Tibial artery (tissue), 4 donors: ENCODE data around the gene UBE2U.

Experiments
- DNase-seq, 2 donors: peaks; one replicate each; pipeline ENCODE4 v3.0.0-alpha.2; 2019
- H3K27ac ChIP-seq, 2 donors: fragments of 200-600 bp; sonication (generic) in 1 of 2; 1 replicate in 1 of 2; 2 replicates in 1 of 2; pipeline ENCODE4 v1.5.1; 2018 to 2019; ENCODE audit warnings: mild to moderate bottlenecking in 1 of 2
- H3K27me3 ChIP-seq, 2 donors: fragments of 200-600 bp; sonication (generic) in 1 of 2; one replicate each; pipeline versions ENCODE4 v1.5.1 to v1.6.0; 2016 to 2019
- H3K36me3 ChIP-seq, 3 donors: fragments of 200-600 bp; sonication (generic) in 2 of 3; one replicate each; pipeline ENCODE4 v1.5.1; 2016 to 2019; ENCODE audit warnings: mild to moderate bottlenecking in 2 of 3
- H3K4me1 ChIP-seq, 4 donors: fragments of 200-600 bp; sonication (generic) in 2 of 4; 1 replicate in 3 of 4; 2 replicates in 1 of 4; pipeline ENCODE4 v1.5.1; 2016 to 2019
- H3K4me3 ChIP-seq, 2 donors: fragments of 200-600 bp; sonication (generic) in 1 of 2; 1 replicate in 1 of 2; 2 replicates in 1 of 2; pipeline ENCODE4 v1.5.1; 2018 to 2019; ENCODE audit warnings: mild to moderate bottlenecking in 2 of 2
- H3K9me3 ChIP-seq, 3 donors: fragments of 200-600 bp; sonication (generic) in 1 of 3; one replicate each; pipeline ENCODE4 v1.5.1; 2016 to 2019
- CTCF ChIP-seq, 2 experiments: fragments of 200-600 bp in 1 of 2; fragments of 450-650 bp in 1 of 2; IDR thresholded peaks; one replicate each; pipeline ENCODE4 v1.5.1; 2017 to 2019; ENCODE audit warnings: antibody characterized with exemption in 2 of 2, mild to moderate bottlenecking in 1 of 2, moderate library complexity in 1 of 2
- intact Hi-C: fragments of 100-400 bp; cut with DNase I; formaldehyde crosslinking; loops from one replicate; pipeline ENCODE4 v1.15.0; 2023; ENCODE audit warnings: low total_unique reads

UBE2U gene

GRCh38 chr1:64269558-64269884 lies 66.1 kb downstream of the UBE2U start:
- DNase-seq, result no peak
- H3K36me3 ChIP-seq, result no peaks in the 10 kb centered on the region
- peaks cover 0 to 6% (median 2%) of the 10 kb centered on the region in 4 donors for H3K4me1 ChIP-seq
- H3K27me3 ChIP-seq, result no peaks in the 10 kb centered on the region
- TF ChIP-seq CTCF (IDR thresholded peaks at IDR 0.05), result no peak
- H3K9me3 ChIP-seq, result no peaks in the 10 kb centered on the region
- intact Hi-C loops, result loop anchor here (5.0 kb wide), 1 partner anchor 553 kb away; no protein-coding TSS in a partner anchor
- H3K27ac ChIP-seq, result no peak overlapping the region
- no peak overlapping the region for H3K4me3 ChIP-seq

GRCh38 chr1:64280001-64280400 lies 76.6 kb downstream of the UBE2U start:
- DNase-seq, result no peak
- no peak for TF ChIP-seq CTCF (IDR thresholded peaks at IDR 0.05)
- H3K36me3 ChIP-seq, result no peaks in the 10 kb centered on the region
- no peak overlapping the region for H3K27ac ChIP-seq
- intact Hi-C loops, result loop anchor here (10.0 kb wide), 1 partner anchor 395 kb away; no protein-coding TSS in a partner anchor
- no peak overlapping the region for H3K4me3 ChIP-seq
- no peaks in the 10 kb centered on the region for H3K4me1 ChIP-seq
- no peaks in the 10 kb centered on the region for H3K27me3 ChIP-seq
- H3K9me3 ChIP-seq, result no peaks in the 10 kb centered on the region

- H3K4me1 ChIP-seq, result no peaks in the 10 kb centered on the region
- no peak overlapping the region for H3K4me3 ChIP-seq
- H3K36me3 ChIP-seq, result no peaks in the 10 kb centered on the region
- intact Hi-C loops, result loop anchor here (10.0 kb wide), 1 partner anchor 392 kb away; no protein-coding TSS in a partner anchor
- H3K27ac ChIP-seq, result no peak overlapping the region
- H3K27me3 ChIP-seq, result no peaks in the 10 kb centered on the region
- H3K9me3 ChIP-seq, result no peaks in the 10 kb centered on the region
- TF ChIP-seq CTCF (IDR thresholded peaks at IDR 0.05), result no peak
- no peak for DNase-seq
Observed at GRCh38 chr1:64282351-64282750, 78.9 kb downstream of the UBE2U start.

- peaks cover 0 to 2% of the 10 kb centered on the region in 2 donors for H3K27me3 ChIP-seq
- no peaks in the 10 kb centered on the region for H3K4me1 ChIP-seq
- no peak for TF ChIP-seq CTCF (IDR thresholded peaks at IDR 0.05)
- no peaks in the 10 kb centered on the region for H3K9me3 ChIP-seq
- H3K36me3 ChIP-seq, result no peaks in the 10 kb centered on the region
- no peak for DNase-seq
- H3K4me3 ChIP-seq, result no peak overlapping the region
- intact Hi-C loops, result loop anchor here (10.0 kb wide), 1 partner anchor 388 kb away; no protein-coding TSS in a partner anchor
- no peak overlapping the region for H3K27ac ChIP-seq
Observed at GRCh38 chr1:64287071-64287470, 83.6 kb downstream of the UBE2U start.

GRCh38 chr1:64290420-64290819 lies 87.0 kb downstream of the UBE2U start:
- DNase-seq, result no peak
- TF ChIP-seq CTCF (IDR thresholded peaks at IDR 0.05), result no peak
- intact Hi-C loops, result no loop called here

GRCh38 chr1:64291931-64292330 lies 88.5 kb downstream of the UBE2U start:
- Histone ChIP-seq H3K36me3 (no peaks in the 10 kb centered on the region), H3K27ac (no peak overlapping the region), H3K4me1 (no peaks in the 10 kb centered on the region), H3K4me3 (no peak overlapping the region), H3K27me3 (peaks cover 0 to 6% of the 10 kb centered on the region in 2 donors), H3K9me3 (no peaks in the 10 kb centered on the region)
- no peak for TF ChIP-seq CTCF (IDR thresholded peaks at IDR 0.05)
- intact Hi-C loops, result no loop called here
- no peak for DNase-seq

More at GRCh38 chr1:64290420-64290819, 87.0 kb downstream of the UBE2U start:
- no peaks in the 10 kb centered on the region for H3K4me1 ChIP-seq
- H3K27ac ChIP-seq, result no peak overlapping the region
- no peak overlapping the region for H3K4me3 ChIP-seq
- H3K9me3 ChIP-seq, result no peaks in the 10 kb centered on the region
- H3K27me3 ChIP-seq, result peaks cover 0 to 3% of the 10 kb centered on the region in 2 donors
- no peaks in the 10 kb centered on the region for H3K36me3 ChIP-seq
